H1 (cell line): Measurements from ENCODE around the gene VIM. TPM values are rescaled to one million over a fixed set of nuclear protein-coding genes. Genes with fewer than 3 reads are reported as not detected.

Experiments
- KDM5A ChIP-seq: fragments of 200-600 bp; IDR thresholded peaks from 2 replicates; pipeline ENCODE4 v1.7.1; 2012; ENCODE audit warnings: mild to moderate bottlenecking, low read length, inconsistent platforms, mixed read lengths
- polyA plus RNA-seq, 7 experiments: library from polyadenylated mRNA; depleted of rRNA in 3 of 7; stranded (reverse) in 5 of 7; unstranded in 2 of 7; fragments of >200 nt in 5 of 7; fragments of 200-250 nt in 2 of 7; gene quantifications; 1 replicate in 5 of 7; 2 replicates in 1 of 7; 4 replicates in 1 of 7; pipeline versions ENCODE4 v1.2.1 to v1.2.3, GENCODE V29; 2011 to 2013; ENCODE audit warnings: missing spikeins in 2 of 7, mixed read lengths in 2 of 7
- total RNA-seq: library from RNA; stranded (reverse); fragmentation: NEBNext Ultra II Directional; extraction: Animal tissue kit (Norgen Biotek cat#: 25700); gene quantifications from 2 replicates; pipeline ENCODE4 v1.2.1, GENCODE V29; 2021

The VIM gene
- total and polyA plus RNA-seq, 2 of the 8 experiments (the other 6 are each of a cell fraction or from before 2014, with no cell fraction given): 347 to 372 TPM

- TF ChIP-seq KDM5A: peak; percentile 7; the same call in 1 of the 2 replicates
- TF ChIP-seq, all 59 proteins: peak for 21
These were observed 2.1 kb downstream of the VIM start (continued) for GRCh38 chr10:17229967-17230682.
